Activated naive CD4-positive, alpha-beta T cell treated with anti-CD3 and anti-CD28 coated beads, Interleukin-2, amount 10 ng/mL, durations not matched to agents 7 days and 5 days (primary cell): ENCODE results near the gene ANO1.
"Not testable (repeated sequence)": the region's sequence is repeated elsewhere in the genome, so short reads cannot be mapped to it uniquely, and the experiment has no call there.

Source experiments
- CTCF ChIA-PET: fragments of 350-600 bp; sonication (Branson Sonifier 250); formaldehyde crosslinking; loops from one replicate; lab custom pipeline; 2021; ENCODE audit warnings: antibody characterized with exemption; lab: Charles Lee
- DNase-seq: peaks from one replicate; pipeline ENCODE4 v3.0.0-alpha.2; 2020
- H3K27ac Mint-ChIP-seq: one replicate; pipeline ENCODE4 v1.8.0; 2021; ENCODE audit warnings: mild to moderate bottlenecking, moderate library complexity, mixed read lengths
- H3K27me3 Mint-ChIP-seq: one replicate; pipeline ENCODE4 v1.8.0; 2021; ENCODE audit warnings: mild to moderate bottlenecking, mixed read lengths
- H3K36me3 Mint-ChIP-seq: one replicate; pipeline ENCODE4 v1.8.0; 2021; ENCODE audit warnings: mixed read lengths
- H3K4me1 Mint-ChIP-seq: one replicate; pipeline ENCODE4 v1.8.0; 2021; ENCODE audit warnings: mixed read lengths
- H3K4me3 Mint-ChIP-seq: one replicate; pipeline ENCODE4 v1.8.0; 2021; ENCODE audit warnings: mild to moderate bottlenecking, moderate library complexity, mixed read lengths
- H3K9me3 Mint-ChIP-seq: one replicate; pipeline ENCODE4 v1.8.0; 2021; ENCODE audit warnings: mixed read lengths

Gene ANO1

GRCh38 chr11:70078095-70078780, at the start of gene ANO1:
Gene ANO1, plus strand, starts transcription at chr11:70078317. Its CDS starts 290 bp downstream, at chr11:70078607.
- no peaks in the 10 kb centered on the region for H3K4me1 Mint-ChIP-seq
- no peak within 1 kb of the TSS for H3K27ac Mint-ChIP-seq
- peaks cover 79% of the 10 kb centered on the region for H3K27me3 Mint-ChIP-seq
- H3K9me3 Mint-ChIP-seq, result no peaks in the 10 kb centered on the region
- CTCF ChIA-PET, result no interaction called here
- no peaks in the 10 kb centered on the region for H3K36me3 Mint-ChIP-seq
- DNase-seq, result no peak
- H3K4me3 Mint-ChIP-seq, result no peak within 1 kb of the TSS

- no peak for DNase-seq
- Mint-ChIP-seq H3K36me3 (no peaks in the 10 kb centered on the region), H3K27me3 (peaks cover 4% of the 10 kb centered on the region), H3K4me3 (no peak overlapping the region), H3K9me3 (no peaks in the 10 kb centered on the region), H3K27ac (no peak overlapping the region), H3K4me1 (no peaks in the 10 kb centered on the region)
- CTCF ChIA-PET, result no interaction called here
These were observed 48.8 kb upstream of the ANO1 start for GRCh38 chr11:70029115-70029860.

GRCh38 chr11:70029861-70030380, 48.2 kb upstream of the ANO1 start:
- Mint-ChIP-seq H3K36me3 (no peaks in the 10 kb centered on the region), H3K27me3 (peaks cover 4% of the 10 kb centered on the region), H3K27ac (no peak overlapping the region), H3K4me1 (no peaks in the 10 kb centered on the region), H3K9me3 (no peaks in the 10 kb centered on the region), H3K4me3 (no peak overlapping the region)
- CTCF ChIA-PET, result no interaction called here
- DNase-seq, result no peak

- H3K27me3 Mint-ChIP-seq, result peaks cover 4% of the 10 kb centered on the region
- no peak overlapping the region for H3K27ac Mint-ChIP-seq
- no peaks in the 10 kb centered on the region for H3K9me3 Mint-ChIP-seq
- DNase-seq, result no peak
- CTCF ChIA-PET, result no interaction called here
- H3K36me3 Mint-ChIP-seq, result no peaks in the 10 kb centered on the region
- H3K4me1 Mint-ChIP-seq, result no peaks in the 10 kb centered on the region
- no peak overlapping the region for H3K4me3 Mint-ChIP-seq
These were observed 47.7 kb upstream of the ANO1 start for GRCh38 chr11:70030412-70030811.

GRCh38 chr11:70031631-70032469, 46.3 kb upstream of the ANO1 start:
- H3K9me3 Mint-ChIP-seq, result no peaks in the 10 kb centered on the region
- H3K36me3 Mint-ChIP-seq, result no peaks in the 10 kb centered on the region
- no peak for DNase-seq
- H3K4me3 Mint-ChIP-seq, result no peak overlapping the region
- H3K4me1 Mint-ChIP-seq, result no peaks in the 10 kb centered on the region
- CTCF ChIA-PET, result interaction anchor here (0.6 kb wide), 1 partner anchor 1053 kb away, joined by 3 read pairs; no protein-coding TSS in a partner anchor
- peaks cover 4% of the 10 kb centered on the region for H3K27me3 Mint-ChIP-seq
- no peak overlapping the region for H3K27ac Mint-ChIP-seq

- Mint-ChIP-seq H3K27ac (no peak overlapping the region), H3K36me3 (no peaks in the 10 kb centered on the region), H3K4me3 (no peak overlapping the region), H3K27me3 (peaks cover 4% of the 10 kb centered on the region), H3K4me1 (no peaks in the 10 kb centered on the region), H3K9me3 (no peaks in the 10 kb centered on the region)
- CTCF ChIA-PET, result interaction anchor here (0.6 kb wide), 1 partner anchor 1052 kb away, joined by 3 read pairs; no protein-coding TSS in a partner anchor
- DNase-seq, result no peak
These were observed 45.7 kb upstream of the ANO1 start for GRCh38 chr11:70032470-70032795.

- CTCF ChIA-PET, result no interaction called here
- Mint-ChIP-seq H3K4me1 (no peaks in the 10 kb centered on the region), H3K27ac (no peak overlapping the region), H3K9me3 (peaks cover 1% of the 10 kb centered on the region), H3K36me3 (no peaks in the 10 kb centered on the region), H3K27me3 (peaks cover 4% of the 10 kb centered on the region), H3K4me3 (no peak overlapping the region)
- DNase-seq, result no peak
These were observed 45.0 kb upstream of the ANO1 start for GRCh38 chr11:70032943-70033710.

GRCh38 chr11:70033711-70034070, 44.4 kb upstream of the ANO1 start:
- DNase-seq, result no peak
- CTCF ChIA-PET, result no interaction called here
- H3K9me3 Mint-ChIP-seq, result peaks cover 7% of the 10 kb centered on the region
- H3K4me1 Mint-ChIP-seq, result no peaks in the 10 kb centered on the region
- H3K27ac Mint-ChIP-seq, result no peak overlapping the region
- H3K4me3 Mint-ChIP-seq, result no peak overlapping the region
- no peaks in the 10 kb centered on the region for H3K36me3 Mint-ChIP-seq
- H3K27me3 Mint-ChIP-seq, result peaks cover 4% of the 10 kb centered on the region

- DNase-seq, result no peak
- H3K36me3 Mint-ChIP-seq, result no peaks in the 10 kb centered on the region
- CTCF ChIA-PET, result no interaction called here
- H3K9me3 Mint-ChIP-seq, result peaks cover 10% of the 10 kb centered on the region
- H3K27me3 Mint-ChIP-seq, result no peaks in the 10 kb centered on the region
- H3K4me3 Mint-ChIP-seq, result no peak overlapping the region
- no peak overlapping the region for H3K27ac Mint-ChIP-seq
- H3K4me1 Mint-ChIP-seq, result no peaks in the 10 kb centered on the region
These were observed 43.3 kb upstream of the ANO1 start for GRCh38 chr11:70034740-70035365.

GRCh38 chr11:70035665-70036064, 42.5 kb upstream of the ANO1 start:
- H3K4me1 Mint-ChIP-seq, result not testable (repeated sequence)

GRCh38 chr11:70036971-70037882, 40.9 kb upstream of the ANO1 start:
- Mint-ChIP-seq H3K9me3 (peaks cover 14% of the 10 kb centered on the region), H3K27ac (no peak overlapping the region), H3K4me3 (no peak overlapping the region), H3K27me3 (no peaks in the 10 kb centered on the region), H3K36me3 (no peaks in the 10 kb centered on the region), H3K4me1 (no peaks in the 10 kb centered on the region)
- no peak for DNase-seq
- CTCF ChIA-PET, result no interaction called here

More at GRCh38 chr11:70035665-70036064, 42.5 kb upstream of the ANO1 start:
- H3K4me3 Mint-ChIP-seq, DNase-seq, H3K36me3 Mint-ChIP-seq, H3K9me3 Mint-ChIP-seq, H3K27ac Mint-ChIP-seq, H3K27me3 Mint-ChIP-seq, CTCF ChIA-PET: not testable (repeated sequence)

- H3K9me3 Mint-ChIP-seq, result peaks cover 20% of the 10 kb centered on the region
- DNase-seq, result no peak
- no peaks in the 10 kb centered on the region for H3K36me3 Mint-ChIP-seq
- H3K27ac Mint-ChIP-seq, result no peak overlapping the region
- H3K27me3 Mint-ChIP-seq, result no peaks in the 10 kb centered on the region
- H3K4me3 Mint-ChIP-seq, result no peak overlapping the region
- H3K4me1 Mint-ChIP-seq, result no peaks in the 10 kb centered on the region
- CTCF ChIA-PET, result no interaction called here
These were observed 39.9 kb upstream of the ANO1 start for GRCh38 chr11:70038034-70038834.
